Natural killer cell treated with Interleukin-12 subunit alpha and Interleukin-12 subunit beta and Interleukin-15 and Interleukin-18, amount 100 ng/mL, for 72 hours (primary cell): ENCODE measurements around the gene IPO9. TPM values are rescaled to one million over a fixed set of nuclear protein-coding genes. Genes with fewer than 3 reads are reported as not detected.
A peak's percentile ranks its signal among the peaks of the same experiment; 100 is the strongest.

Source experiments
- ATAC-seq, 2 donors: fragments of 150-1000 bp; cut with Tn5 transposase in 1 of 2; sonication (Bioruptor Pico), chemical (Tn5 transposase) in 1 of 2; 2 replicates each; pipeline ENCODE4 v1.10.0; 2021
- DNase-seq: peaks from one replicate; pipeline ENCODE4 v3.0.0; 2022; ENCODE audit warnings: low spot score
- H3K27ac Mint-ChIP-seq, 2 donors: 1 replicate in 1 of 2; 2 replicates in 1 of 2; pipeline ENCODE4 v1.8.0; 2022; ENCODE audit warnings: mixed read lengths in 2 of 2, mild to moderate bottlenecking in 1 of 2, moderate library complexity in 1 of 2
- H3K27me3 Mint-ChIP-seq, 2 donors: 1 replicate in 1 of 2; 2 replicates in 1 of 2; pipeline ENCODE4 v1.8.0; 2022; ENCODE audit warnings: mixed read lengths in 2 of 2
- H3K36me3 Mint-ChIP-seq: one replicate; pipeline ENCODE4 v1.8.0; 2022; ENCODE audit warnings: mixed read lengths
- H3K4me1 Mint-ChIP-seq, 2 donors: 1 replicate in 1 of 2; 2 replicates in 1 of 2; pipeline ENCODE4 v1.8.0; 2022; ENCODE audit warnings: low read depth in 2 of 2, mixed read lengths in 2 of 2, mild to moderate bottlenecking in 1 of 2
- H3K4me3 Mint-ChIP-seq: one replicate; pipeline ENCODE4 v1.8.0; 2022; ENCODE audit warnings: mixed read lengths
- H3K9me3 Mint-ChIP-seq: 2 replicates; pipeline ENCODE4 v1.8.0; 2022; ENCODE audit warnings: mixed read lengths
- total RNA-seq, 2 donors: library from RNA; stranded (reverse); gene quantifications; one replicate each; pipeline ENCODE4 v1.2.3, GENCODE V29; 2022

IPO9 gene
- total RNA-seq, 2 donors from 2014 or later, result 61.4 to 91.0 TPM

DNA sequence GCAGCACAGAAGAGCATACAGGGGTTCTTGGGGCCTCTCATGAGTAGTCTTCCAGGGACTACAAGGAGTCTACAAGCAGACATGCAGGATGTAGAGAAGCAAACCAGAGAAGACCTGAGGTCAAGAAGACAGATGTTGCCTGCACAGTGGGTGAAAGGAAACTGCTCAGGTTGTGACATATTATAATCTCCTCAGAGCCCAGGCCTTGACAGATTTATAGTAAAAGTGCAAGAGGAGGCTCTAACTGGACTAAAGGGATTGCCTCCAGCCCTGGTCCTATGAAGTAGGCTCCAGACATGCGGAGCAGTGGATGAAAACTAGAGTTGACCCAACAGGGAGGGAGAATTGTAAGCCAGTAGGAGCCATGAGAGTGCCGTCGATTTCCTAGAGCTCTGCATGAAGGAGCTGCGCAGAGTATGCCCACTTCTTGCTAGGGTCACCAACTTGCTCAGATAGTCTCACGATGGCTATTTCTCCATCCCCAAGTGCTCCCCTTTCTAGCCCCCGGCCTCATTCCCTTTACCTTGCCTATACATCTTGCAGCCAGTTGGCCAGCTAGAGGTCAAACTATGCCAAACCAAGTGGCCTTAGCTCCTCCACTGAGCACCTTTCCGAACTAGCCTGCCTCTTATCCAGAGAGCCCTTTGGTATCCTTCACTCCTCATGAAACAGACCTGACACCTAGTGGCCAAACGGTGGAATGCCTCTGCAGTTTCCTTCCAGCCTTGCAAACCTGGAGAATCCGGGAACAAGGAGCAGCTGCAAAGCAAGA is 36.2 kb upstream of the IPO9 start:
- Mint-ChIP-seq H3K9me3 (no peaks in the 10 kb centered on the region), H3K36me3 (no peaks in the 10 kb centered on the region), H3K4me1 (no peaks in the 10 kb centered on the region), H3K27ac (no peak overlapping the region), H3K27me3 (peaks cover 1 to 2% of the 10 kb centered on the region in 2 donors), H3K4me3 (no peak overlapping the region)
- peak; percentile 68 for DNase-seq
- no peak for ATAC-seq

DNA sequence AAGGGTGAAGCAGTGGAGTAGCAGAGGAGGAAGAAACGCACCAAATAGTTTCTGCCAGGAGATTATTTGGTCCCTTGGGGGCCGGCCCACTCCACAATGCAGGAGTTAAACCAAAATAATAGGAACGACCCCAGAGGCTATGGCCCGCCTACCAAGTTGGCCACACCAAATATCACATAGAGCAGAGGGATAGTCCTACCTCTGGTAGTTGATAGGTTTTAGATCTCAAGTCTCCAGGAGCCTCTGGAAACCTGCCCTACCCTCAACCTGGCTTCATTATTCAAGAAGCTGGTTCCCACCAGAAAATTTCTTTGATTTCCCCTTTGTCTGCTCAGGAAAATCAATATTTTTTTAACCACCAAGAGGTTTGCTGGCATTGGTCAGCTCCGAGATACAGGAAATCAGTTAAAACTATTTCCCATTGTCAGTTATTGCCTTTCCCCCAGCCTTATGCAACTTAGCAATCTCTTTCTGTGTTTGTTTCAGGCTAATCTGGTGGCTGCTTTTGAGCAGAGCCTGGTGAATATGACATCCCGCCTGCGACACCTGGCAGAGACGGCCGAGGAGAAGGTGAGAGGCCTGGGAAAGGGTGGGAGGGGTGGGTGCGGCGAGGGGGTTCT is 35.5 kb upstream of the IPO9 start:
- Mint-ChIP-seq H3K4me3 (no peak overlapping the region), H3K9me3 (no peaks in the 10 kb centered on the region), H3K27ac (no peak overlapping the region), H3K27me3 (peaks cover 2 to 7% of the 10 kb centered on the region in 2 donors), H3K4me1 (no peaks in the 10 kb centered on the region), H3K36me3 (no peaks in the 10 kb centered on the region)
- no peak for ATAC-seq
- DNase-seq, result no peak

DNA sequence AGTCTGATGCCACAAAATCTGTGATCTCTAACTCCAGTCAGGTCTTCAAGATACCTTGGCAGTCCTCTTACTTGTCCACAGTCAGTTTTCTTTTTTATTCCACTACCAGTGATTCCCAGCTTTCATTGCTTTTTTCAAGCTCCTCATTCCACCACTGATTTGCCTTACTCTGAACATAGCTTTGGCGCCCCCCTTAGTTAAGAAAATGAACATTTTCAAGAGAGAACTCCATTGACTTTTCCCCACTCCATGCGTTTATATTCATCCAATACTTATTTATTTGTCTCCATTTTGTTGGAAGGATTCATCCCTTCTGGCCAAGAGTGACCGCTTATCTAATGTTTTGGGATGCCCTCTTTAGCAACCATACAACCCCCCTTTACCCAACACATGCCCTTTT is 33.9 kb upstream of the IPO9 start:
- Mint-ChIP-seq H3K27ac (no peak overlapping the region), H3K9me3 (no peaks in the 10 kb centered on the region), H3K4me1 (no peaks in the 10 kb centered on the region), H3K27me3 (peaks cover 2 to 7% of the 10 kb centered on the region in 2 donors), H3K4me3 (no peak overlapping the region), H3K36me3 (no peaks in the 10 kb centered on the region)
- DNase-seq, result no peak
- ATAC-seq, result no peak

DNA sequence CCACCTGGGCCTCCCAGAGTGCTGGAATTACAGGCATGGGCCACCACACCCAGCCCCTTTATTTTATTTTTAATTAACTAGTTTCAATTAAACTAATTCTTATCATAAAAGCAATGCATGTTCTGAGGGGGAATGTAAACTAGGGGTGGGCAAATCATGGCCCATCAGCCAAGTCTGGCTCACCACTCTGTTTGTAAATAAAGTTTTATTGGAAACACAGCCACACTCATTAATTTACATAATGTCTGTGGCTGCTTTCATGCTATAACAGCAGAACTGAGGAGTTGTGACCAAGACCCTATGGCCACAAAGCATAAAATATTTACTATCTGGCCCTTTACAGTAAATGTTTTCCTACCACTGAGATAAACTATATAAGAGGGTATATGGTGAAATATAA is 28.7 kb upstream of the IPO9 start:
- DNase-seq (no peak), ATAC-seq (no peak)
- Mint-ChIP-seq H3K4me3 (no peak overlapping the region), H3K9me3 (no peaks in the 10 kb centered on the region), H3K4me1 (no peaks in the 10 kb centered on the region), H3K27me3 (peaks cover 0 to 7% of the 10 kb centered on the region in 2 donors), H3K36me3 (no peaks in the 10 kb centered on the region), H3K27ac (no peak overlapping the region)

DNA sequence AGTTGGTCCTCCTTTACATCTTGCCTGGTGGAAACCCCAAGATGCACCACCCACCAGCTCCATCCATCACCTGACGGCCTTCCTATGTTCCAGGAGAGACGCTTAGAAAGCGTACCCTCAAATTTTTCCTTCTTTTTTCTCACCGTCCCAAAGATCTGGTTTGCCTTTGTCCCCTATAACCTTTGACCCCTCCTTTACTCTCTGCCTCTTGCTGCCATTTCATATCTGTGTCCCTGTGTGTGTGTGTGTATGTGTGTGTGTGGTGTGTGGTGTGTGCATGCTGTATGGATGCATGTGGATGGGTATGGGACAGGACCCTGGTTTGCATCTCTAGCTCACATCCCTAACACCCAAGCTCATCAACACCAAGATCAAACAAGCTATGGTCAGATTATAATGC is 22.2 kb upstream of the IPO9 start:
- H3K4me1 Mint-ChIP-seq, result no peaks in the 10 kb centered on the region
- H3K36me3 Mint-ChIP-seq, result no peaks in the 10 kb centered on the region
- no peak overlapping the region for H3K4me3 Mint-ChIP-seq
- no peaks in the 10 kb centered on the region for H3K9me3 Mint-ChIP-seq
- no peak overlapping the region for H3K27ac Mint-ChIP-seq
- no peak for DNase-seq
- no peak for ATAC-seq
- peaks cover 0 to 7% of the 10 kb centered on the region in 2 donors for H3K27me3 Mint-ChIP-seq

DNA sequence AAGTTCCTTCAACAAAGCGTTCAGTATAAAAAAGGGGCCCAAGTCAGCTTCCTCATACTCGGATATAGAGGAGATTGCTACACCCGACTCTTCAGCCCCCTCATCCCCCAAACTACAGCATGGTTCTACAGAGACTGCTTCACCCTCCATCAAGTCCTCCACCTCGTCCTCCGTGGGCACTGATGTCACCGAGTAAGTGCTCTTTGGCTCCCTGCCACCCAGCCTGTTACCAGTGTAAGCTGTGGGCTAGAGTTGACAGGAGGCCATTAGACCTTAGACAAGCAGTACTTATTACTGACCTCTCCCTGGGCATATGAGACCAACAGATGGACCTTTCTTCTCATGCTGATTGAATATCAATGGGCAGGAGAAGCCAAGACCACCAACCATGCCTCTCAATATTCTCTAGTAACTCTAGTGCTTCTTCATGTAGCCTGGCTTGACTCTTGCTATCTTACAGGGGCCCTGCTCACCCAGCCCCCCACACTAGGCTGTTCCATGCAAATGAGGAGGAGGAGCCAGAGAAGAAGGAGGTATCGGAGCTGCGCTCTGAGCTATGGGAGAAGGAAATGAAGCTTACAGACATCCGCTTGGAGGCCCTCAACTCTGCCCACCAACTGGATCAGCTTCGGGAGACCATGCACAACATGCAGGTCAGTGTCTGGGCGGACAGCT is 20.9 kb upstream of the IPO9 start:
- H3K27ac Mint-ChIP-seq, result no peak overlapping the region
- no peaks in the 10 kb centered on the region for H3K4me1 Mint-ChIP-seq
- H3K36me3 Mint-ChIP-seq, result no peaks in the 10 kb centered on the region
- peaks cover 0 to 7% of the 10 kb centered on the region in 2 donors for H3K27me3 Mint-ChIP-seq
- ATAC-seq (no peak), DNase-seq (no peak)
- no peaks in the 10 kb centered on the region for H3K9me3 Mint-ChIP-seq
- H3K4me3 Mint-ChIP-seq, result no peak overlapping the region

DNA sequence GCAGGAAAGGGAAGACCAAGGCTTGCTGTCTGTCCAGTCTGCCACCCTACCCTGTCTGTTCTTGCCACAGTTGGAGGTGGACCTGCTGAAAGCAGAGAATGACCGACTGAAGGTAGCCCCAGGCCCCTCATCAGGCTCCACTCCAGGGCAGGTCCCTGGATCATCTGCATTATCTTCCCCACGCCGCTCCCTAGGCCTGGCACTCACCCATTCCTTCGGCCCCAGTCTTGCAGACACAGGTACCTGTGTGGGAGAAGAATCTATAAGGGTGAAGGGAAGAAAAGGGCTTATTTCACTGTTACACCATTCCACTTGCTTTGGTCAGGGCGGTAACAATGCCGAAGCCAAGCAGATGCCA is 20.3 kb upstream of the IPO9 start:
- no peaks in the 10 kb centered on the region for H3K4me1 Mint-ChIP-seq
- no peak overlapping the region for H3K4me3 Mint-ChIP-seq
- H3K9me3 Mint-ChIP-seq, result no peaks in the 10 kb centered on the region
- no peaks in the 10 kb centered on the region for H3K36me3 Mint-ChIP-seq
- no peak overlapping the region for H3K27ac Mint-ChIP-seq
- ATAC-seq (no peak), DNase-seq (no peak)
- H3K27me3 Mint-ChIP-seq, result peaks cover 0 to 7% of the 10 kb centered on the region in 2 donors

DNA sequence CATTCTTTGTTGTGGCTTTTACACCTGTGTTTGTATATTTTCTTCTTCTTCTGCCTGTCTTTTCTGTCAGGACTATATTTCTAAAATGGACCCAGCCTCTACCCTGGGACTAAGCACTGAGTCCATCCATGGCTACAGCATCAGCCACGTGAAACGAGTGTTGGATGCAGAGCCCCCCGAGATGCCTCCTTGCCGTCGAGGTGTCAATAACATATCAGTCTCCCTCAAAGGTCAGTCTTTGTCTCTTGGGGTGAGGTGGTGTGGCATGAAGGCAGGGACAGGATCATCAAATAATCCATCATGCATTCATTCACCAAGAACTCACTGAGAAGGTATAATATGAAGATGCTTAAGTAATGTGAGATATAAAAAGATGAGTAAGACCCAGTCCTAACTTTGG is 19.1 kb upstream of the IPO9 start:
- no peak overlapping the region for H3K27ac Mint-ChIP-seq
- H3K27me3 Mint-ChIP-seq, result peaks cover 0 to 7% of the 10 kb centered on the region in 2 donors
- no peak overlapping the region for H3K4me3 Mint-ChIP-seq
- H3K36me3 Mint-ChIP-seq, result no peaks in the 10 kb centered on the region
- DNase-seq (no peak), ATAC-seq (no peak)
- H3K9me3 Mint-ChIP-seq, result no peaks in the 10 kb centered on the region
- H3K4me1 Mint-ChIP-seq, result no peaks in the 10 kb centered on the region

DNA sequence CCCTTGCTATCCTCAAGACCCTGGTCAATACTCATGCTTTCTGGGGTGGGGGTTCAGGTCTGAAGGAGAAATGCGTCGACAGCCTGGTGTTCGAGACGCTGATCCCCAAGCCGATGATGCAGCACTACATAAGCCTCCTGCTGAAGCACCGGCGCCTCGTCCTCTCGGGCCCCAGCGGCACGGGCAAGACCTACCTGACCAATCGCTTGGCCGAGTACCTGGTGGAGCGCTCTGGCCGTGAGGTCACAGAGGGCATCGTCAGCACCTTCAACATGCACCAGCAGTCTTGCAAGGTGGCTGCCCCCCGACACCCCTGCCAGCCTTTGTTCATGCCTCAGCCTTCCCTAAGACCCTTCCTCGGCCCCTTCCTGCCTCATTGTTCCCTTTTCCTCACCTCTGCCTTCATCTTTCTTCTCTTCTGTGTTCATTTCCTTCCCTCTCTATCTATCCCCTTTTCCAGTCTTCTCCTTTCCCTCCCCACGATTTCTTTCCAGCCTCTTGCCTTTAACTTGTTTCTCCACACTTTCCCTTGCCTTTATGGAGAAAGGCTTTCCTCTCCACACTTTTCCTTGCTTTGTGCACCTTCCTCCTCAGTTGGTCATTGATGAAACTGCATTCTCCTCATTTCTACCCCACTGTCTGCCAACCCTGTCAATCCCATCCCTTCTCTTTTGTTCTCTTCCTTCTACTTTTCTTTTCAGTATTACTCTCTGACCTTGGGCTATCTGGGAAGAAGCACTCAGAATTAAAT is 18.3 kb upstream of the IPO9 start:
- H3K4me1 Mint-ChIP-seq, result no peaks in the 10 kb centered on the region
- H3K36me3 Mint-ChIP-seq, result no peaks in the 10 kb centered on the region
- no peak overlapping the region for H3K4me3 Mint-ChIP-seq
- no peak overlapping the region for H3K27ac Mint-ChIP-seq
- H3K27me3 Mint-ChIP-seq, result peaks cover 0 to 7% of the 10 kb centered on the region in 2 donors
- no peaks in the 10 kb centered on the region for H3K9me3 Mint-ChIP-seq
- ATAC-seq, result no peak
- no peak for DNase-seq

DNA sequence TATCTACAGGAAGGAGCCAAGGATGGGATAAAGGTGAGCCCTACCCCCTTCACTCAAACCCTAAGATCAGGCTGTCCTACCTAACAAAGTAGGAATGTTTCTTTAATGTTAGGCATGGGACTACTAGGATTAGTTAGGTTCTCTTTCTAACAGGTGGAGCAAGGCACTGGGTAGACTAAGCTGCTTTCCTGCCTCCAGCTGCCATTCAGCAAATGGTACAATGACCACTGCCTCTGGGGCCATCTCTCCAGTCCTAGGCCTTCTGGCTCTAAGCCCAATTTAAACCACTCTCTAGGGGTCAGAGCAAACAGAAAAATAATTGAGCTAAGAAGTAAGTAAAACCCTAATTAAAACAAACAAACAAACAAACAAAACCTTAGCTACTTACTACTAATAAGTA is 15.7 kb upstream of the IPO9 start:
- DNase-seq (no peak), ATAC-seq (no peak)
- Mint-ChIP-seq H3K9me3 (no peaks in the 10 kb centered on the region), H3K4me3 (no peak overlapping the region), H3K27ac (no peak overlapping the region), H3K4me1 (no peaks in the 10 kb centered on the region), H3K36me3 (no peaks in the 10 kb centered on the region), H3K27me3 (peaks cover 0 to 7% of the 10 kb centered on the region in 2 donors)

DNA sequence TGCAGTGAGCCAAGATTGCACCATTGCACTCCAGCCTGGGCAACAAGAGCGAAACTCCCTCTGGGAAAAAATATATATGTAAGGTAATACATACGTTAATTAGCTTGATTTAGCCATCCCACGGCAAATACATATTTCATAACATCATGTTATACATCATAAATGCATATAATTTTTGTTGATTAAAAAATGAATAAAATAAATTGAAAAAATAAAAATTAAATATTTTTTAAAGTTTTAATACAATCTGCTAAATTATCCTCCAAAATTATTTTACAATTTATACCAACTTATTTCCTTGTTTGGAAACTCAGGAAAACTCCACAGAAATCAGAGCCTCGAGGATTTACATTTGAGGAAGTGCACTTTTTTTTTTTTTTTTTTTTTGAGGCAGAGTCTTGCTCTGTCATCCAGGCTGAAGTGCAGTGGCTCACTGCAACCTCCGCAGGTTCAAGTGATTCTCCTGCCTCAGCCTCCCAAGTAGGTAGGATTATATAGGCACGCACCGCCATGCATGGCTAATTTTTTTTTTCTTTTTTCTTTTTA is 12.6 kb upstream of the IPO9 start:
- H3K27ac Mint-ChIP-seq, result no peak overlapping the region
- H3K9me3 Mint-ChIP-seq, result no peaks in the 10 kb centered on the region
- DNase-seq, result no peak
- ATAC-seq, result no peak
- no peak overlapping the region for H3K4me3 Mint-ChIP-seq
- no peaks in the 10 kb centered on the region for H3K4me1 Mint-ChIP-seq
- no peaks in the 10 kb centered on the region for H3K36me3 Mint-ChIP-seq
- no peaks in the 10 kb centered on the region for H3K27me3 Mint-ChIP-seq

DNA sequence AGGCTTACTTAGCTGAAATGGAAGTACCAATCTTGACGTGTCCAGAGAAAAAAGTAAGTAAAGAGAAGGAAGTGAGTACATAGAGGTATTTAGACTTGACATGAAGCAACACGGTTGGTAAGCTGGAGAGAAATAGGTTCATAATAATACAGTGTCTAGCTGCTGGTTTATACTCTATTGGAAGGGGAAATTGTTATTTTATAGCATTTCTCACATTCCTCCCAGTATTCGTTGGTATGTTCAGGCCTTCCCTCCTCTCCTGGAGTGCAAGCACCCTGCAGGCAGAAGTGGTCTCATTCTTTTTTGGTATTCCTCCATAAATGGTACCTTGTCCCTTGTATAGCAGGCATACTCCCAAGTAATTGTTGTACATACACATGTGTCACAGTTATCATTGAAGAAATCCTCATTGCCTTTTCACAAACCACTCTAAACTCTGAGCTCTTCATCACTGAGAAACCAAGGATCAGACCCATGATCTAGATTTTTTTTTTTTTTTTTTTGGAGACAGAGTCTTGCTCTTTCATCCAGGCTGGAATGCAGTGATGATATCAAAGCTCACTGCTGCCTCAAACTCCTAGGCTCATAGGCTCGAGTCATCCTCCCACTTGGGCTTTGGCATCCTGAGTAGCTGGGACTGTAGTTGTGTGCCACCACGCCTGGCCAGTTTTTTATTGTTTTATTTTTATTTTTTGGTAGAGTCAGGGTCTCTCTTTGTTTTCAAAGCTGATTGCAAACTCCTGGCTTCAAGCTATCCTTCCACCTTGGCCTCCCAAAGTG is 9.8 kb upstream of the IPO9 start:
- no peak for DNase-seq
- no peak for ATAC-seq
- Mint-ChIP-seq H3K4me3 (no peak overlapping the region), H3K27me3 (no peaks in the 10 kb centered on the region), H3K27ac (no peak overlapping the region), H3K4me1 (no peaks in the 10 kb centered on the region), H3K9me3 (no peaks in the 10 kb centered on the region), H3K36me3 (no peaks in the 10 kb centered on the region)

DNA sequence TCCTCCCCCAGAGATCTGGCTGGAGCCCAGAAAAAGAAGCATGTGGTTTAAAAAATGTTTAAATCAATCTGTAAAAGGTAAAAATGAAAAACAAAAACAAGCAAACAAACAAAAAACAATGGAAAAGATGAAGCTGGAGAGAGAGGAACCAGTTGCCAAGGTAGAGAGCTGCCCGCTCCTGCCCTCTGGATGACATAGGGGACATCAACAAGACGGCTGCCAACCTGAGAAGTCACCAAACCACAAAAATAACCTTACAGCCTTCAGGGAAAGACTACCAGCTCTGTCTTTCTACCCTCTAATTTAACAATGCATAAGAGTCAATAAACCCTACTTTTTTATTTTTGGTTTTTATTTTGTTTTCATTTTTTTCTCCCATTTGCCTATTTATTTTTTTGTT is 8.5 kb upstream of the IPO9 start:
- Mint-ChIP-seq H3K27me3 (no peaks in the 10 kb centered on the region), H3K36me3 (no peaks in the 10 kb centered on the region), H3K9me3 (no peaks in the 10 kb centered on the region), H3K27ac (no peak overlapping the region), H3K4me3 (no peak overlapping the region), H3K4me1 (no peaks in the 10 kb centered on the region)
- no peak for ATAC-seq
- no peak for DNase-seq
